ENCODE measurements around the gene RETREG3. TPM values are rescaled to one million over a fixed set of nuclear protein-coding genes. Genes with fewer than 3 reads are reported as not detected.

Gene RETREG3
- total and polyA plus RNA-seq, 9 of the 15 experiments (the other 6 are each of a cell fraction or from before 2014, with no cell fraction given): 4.1 to 39.0 (median 16.9) TPM

GRCh38 chr17:42535155-42536047, 73.8 kb downstream of the RETREG3 start (continued):
- TF ChIP-seq STAT6 (CRISPR knock-in tag; IDR thresholded peaks at IDR 0.05) (no peak), ARHGAP35 (IDR thresholded peaks at IDR 0.05; ENCODE audit: partially characterized antibody) (no peak), KAT8 (IDR thresholded peaks at IDR 0.05; ENCODE audit: low read depth) (no peak), HNRNPUL1 (IDR thresholded peaks at IDR 0.05; ENCODE audit: low read length) (no peak), ZBTB12 (CRISPR knock-in tag; IDR thresholded peaks at IDR 0.05) (peak; percentile 89), LCOR (CRISPR knock-in tag; IDR thresholded peaks at IDR 0.05) (0 out of 2 replicates have a peak, but pooled peaks have one; percentile 24), NEUROD1 (IDR thresholded peaks at IDR 0.05; ENCODE audit: borderline replicate concordance, low read depth, low read length, partially characterized antibody) (no peak), ZFX (CRISPR knock-in tag; IDR thresholded peaks at IDR 0.05) (no peak), SAP30 (IDR thresholded peaks at IDR 0.05; ENCODE audit: borderline replicate concordance, insufficient read depth, low read depth, low read length, poor library complexity, severe bottlenecking) (no peak), PCBP1 (IDR thresholded peaks at IDR 0.05; ENCODE audit: low read depth, low read length, poor library complexity, severe bottlenecking) (no peak), ZBTB34 (CRISPR knock-in tag; IDR thresholded peaks at IDR 0.05) (peak; percentile 80), DEAF1 (CRISPR knock-in tag; IDR thresholded peaks at IDR 0.05) (0 out of 2 replicates have a peak, but pooled peaks have one; percentile 17), ZNF124 (CRISPR knock-in tag; IDR thresholded peaks at IDR 0.05) (no peak), XRCC3 (IDR thresholded peaks at IDR 0.05) (no peak)
- TF ChIP-seq, protein P1, sequence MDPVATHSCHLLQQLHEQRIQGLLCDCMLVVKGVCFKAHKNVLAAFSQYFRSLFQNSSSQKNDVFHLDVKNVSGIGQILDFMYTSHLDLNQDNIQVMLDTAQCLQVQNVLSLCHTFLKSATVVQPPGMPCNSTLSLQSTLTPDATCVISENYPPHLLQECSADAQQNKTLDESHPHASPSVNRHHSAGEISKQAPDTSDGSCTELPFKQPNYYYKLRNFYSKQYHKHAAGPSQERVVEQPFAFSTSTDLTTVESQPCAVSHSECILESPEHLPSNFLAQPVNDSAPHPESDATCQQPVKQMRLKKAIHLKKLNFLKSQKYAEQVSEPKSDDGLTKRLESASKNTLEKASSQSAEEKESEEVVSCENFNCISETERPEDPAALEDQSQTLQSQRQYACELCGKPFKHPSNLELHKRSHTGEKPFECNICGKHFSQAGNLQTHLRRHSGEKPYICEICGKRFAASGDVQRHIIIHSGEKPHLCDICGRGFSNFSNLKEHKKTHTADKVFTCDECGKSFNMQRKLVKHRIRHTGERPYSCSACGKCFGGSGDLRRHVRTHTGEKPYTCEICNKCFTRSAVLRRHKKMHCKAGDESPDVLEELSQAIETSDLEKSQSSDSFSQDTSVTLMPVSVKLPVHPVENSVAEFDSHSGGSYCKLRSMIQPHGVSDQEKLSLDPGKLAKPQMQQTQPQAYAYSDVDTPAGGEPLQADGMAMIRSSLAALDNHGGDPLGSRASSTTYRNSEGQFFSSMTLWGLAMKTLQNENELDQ (CRISPR knock-in tag; IDR thresholded peaks at IDR 0.05; ENCODE audit: borderline replicate concordance): no peak
- TF ChIP-seq, protein P2, sequence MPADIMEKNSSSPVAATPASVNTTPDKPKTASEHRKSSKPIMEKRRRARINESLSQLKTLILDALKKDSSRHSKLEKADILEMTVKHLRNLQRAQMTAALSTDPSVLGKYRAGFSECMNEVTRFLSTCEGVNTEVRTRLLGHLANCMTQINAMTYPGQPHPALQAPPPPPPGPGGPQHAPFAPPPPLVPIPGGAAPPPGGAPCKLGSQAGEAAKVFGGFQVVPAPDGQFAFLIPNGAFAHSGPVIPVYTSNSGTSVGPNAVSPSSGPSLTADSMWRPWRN (IDR thresholded peaks at IDR 0.05; ENCODE audit: low read depth): no peak
